IPS DF 4.7 (cell line): ENCODE measurements around the gene AKR1C2.
"Not testable (repeated sequence)": the region's sequence is repeated elsewhere in the genome, so short reads cannot be mapped to it uniquely, and the experiment has no call there.

Experiments used
- DNase-seq: peaks from one replicate; pipeline ENCODE4 v3.0.0-alpha.2; 2013; ENCODE audit warnings: low spot score; ENCODE audit errors: extremely low read depth

The AKR1C2 gene

DNA sequence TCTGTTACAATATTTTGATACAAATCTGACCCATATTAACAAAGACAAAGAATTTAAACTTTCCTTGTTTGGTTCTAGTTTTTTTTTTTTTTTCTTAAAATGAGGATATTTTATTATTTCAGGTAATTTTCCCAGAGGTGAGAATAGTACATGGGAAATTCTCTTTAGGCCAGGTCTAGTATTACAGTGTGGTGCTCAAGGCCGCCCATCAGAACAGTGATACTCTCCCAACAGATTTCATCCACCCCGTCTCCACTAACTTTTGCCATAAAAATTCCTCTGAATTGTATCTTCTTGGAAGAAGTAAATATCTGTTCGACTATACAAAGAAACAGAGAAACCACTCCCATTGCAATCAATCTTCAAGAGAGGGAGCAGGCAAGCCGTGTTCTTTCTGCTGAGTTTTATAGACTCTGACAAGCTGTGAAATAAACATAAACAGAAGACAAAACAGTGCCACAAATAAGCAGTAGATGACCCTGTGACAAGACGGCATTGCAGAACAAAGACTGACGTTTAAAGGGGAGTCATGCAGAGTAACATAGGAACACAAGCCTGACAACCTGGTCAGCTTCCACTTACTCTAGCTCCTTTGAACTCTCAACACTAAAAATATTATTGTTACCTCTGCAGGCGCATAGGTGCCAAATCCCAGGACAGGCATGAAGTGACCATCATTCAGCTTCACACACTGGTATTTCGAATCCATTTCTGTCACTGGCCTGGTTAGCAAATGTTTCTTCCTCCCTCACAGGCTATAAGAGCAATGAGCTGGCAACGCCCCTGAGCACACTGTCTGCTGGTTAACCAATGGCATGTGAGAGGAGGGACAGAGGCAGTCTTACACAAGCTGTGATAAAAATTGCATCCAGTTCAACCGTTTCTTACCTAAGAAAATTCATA, at the start of gene AKR1C2:
AKR1C2 (minus strand) TSS at position 731 of the 903 bp plus-strand sequence; CDS start at position 709, 22 bp downstream.
- not testable (repeated sequence) for DNase-seq

DNA sequence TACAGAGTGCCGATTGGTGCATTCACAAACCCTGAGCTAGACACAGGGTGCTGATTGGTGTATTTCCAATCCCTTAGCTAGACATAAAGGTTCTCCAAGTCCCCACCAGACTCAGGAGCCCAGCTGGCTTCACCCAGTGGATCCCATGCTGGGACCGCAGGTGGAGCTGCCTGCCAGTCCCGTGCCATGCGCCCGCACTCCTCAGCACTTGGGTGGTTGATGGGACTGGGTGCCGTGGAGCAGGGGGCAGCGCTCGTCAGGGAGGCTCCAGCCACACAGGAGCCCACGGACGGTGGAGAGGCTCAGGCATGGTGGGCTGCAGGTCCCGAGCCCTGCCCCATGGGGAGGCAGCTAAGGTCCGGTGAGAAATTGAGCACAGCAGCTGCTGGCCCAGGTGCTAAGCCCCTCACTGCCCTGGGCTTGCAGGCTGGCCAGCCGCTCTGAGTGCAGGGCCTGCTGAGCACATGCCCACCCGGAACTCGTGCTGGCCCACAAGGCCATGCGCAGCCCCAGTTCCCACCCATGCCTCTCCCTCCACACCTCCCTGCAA, 49.4 kb upstream of the AKR1C2 start:
- not testable (repeated sequence) for DNase-seq

DNA sequence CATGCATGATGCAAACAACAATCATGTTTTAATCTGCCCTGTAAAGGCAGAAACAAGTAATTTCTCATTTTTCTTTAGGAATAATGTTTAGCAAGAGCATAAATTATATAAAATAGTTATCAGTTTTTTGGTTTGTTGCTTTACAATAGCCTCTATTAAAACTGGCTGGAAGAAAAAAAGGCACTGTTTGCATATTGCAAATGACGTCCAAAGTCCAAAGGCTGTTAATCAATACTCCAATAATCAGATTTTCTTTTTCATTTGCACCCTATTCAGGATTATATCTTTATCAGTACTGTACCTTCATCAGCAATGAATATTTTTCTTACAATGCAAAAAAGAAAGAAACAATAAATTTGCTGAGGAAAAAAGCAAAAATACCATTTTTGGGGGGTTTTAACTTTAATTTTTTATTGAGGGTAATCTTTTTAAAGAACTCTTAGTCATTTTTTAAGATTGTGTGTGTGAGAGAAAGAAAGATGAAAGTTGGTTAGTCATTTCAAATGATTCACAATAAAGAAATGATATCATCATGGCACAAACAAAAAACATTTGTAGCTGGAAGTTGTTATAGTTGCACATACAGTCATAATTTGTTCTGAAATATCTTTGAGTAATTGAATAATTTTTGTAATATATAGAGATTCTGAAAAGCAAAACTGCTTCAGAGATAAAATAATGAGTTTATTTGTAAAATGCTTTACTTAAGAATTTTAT, 44.4 kb upstream of the AKR1C2 start:
- no peak for DNase-seq

DNA sequence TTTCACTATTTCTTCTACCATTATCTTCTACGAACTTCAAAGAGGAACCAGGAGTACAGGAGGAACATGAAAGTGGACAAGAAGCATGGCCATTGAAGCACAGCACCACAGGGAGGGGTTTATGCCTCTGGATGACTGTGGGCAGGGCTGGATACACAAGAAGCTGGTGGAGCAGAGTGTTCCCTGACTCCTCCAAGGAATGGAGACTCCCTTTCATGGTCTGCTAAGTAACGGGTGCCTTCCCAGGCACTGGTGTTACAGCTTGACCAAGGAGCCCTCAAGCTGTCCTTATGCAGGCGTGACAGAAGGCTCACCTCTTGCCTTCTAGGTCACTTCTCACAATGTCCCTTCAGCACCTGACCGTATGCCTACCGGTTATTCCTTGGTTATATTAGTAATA, 43.4 kb upstream of the AKR1C2 start:
- DNase-seq = not testable (repeated sequence)

DNA sequence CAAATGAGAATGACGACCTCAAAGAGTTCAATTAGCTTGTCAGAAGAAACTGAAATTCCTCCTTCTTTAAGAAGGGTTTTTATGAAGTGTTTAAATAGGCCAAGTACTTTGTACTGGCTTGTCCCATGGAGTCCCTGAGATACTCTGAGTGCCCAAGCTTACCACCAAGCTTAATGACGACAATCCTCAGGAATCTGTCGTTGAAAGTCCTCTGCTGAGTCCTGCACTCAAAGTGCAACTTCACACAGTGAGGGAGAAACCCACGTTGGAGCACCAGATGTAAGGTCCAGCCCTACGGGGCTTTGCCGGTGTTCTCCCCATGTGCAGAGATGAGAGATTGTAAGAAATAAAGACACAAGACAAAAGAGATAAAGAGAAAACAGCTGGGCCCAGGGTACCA, 42.8 kb upstream of the AKR1C2 start:
- no peak for DNase-seq

DNA sequence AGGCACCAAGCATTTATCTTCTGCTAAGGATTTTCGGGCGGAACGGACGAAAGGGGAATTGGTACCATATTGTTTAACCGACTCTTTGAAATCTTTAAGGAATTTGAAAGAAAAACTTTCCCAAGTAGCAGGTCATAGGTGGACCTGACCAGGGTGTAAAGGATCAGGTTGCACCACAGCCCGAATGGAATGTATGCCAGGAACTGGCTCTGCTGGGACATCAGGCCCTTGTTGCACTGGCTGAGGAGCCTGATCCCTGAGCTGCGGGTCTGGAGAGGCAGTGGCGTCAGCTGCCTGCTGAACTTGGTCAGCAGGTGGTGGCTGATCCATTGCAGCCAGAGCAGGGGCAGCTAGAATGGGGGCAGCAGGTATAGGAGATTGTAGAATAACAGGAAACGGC, 41.4 kb upstream of the AKR1C2 start:
- DNase-seq = no peak

DNA sequence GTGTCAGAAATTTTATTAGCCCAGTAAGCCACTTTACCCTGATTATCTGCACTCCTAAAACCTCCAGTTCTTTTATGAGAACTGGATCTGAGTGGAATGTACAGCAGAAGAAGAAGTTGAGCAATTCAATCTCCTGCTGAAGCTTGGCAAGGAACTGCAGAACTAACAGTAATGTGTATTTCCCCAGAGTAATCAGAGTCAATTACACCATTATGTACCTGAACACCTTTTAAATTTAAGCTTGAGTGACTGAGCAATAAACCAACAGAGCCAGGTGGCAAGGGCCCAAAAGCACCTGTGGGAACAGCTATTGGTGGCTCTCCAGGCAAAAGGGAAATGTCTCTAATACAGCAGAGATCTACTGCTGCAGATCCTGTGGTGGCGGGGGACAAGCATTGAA, 40.1 kb upstream of the AKR1C2 start:
- DNase-seq = no peak

DNA sequence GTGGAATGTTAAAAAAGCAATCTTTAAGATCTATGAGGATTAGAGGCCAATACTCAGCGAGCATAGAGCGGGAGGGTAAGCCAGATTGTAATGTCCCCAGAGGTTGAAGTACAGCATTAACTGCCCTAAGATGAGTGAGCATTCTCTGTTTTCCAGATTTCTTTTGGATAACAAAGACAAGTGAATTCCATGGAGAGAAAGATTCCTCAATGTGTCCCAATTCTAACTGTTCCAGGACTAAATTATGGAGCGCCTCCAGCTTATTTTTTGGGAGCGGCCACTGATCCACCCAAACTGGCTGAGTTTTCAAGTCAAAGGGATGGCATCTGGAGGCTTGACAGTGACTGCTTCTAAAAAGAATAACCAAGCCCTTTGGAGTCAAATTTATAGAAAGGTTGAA, 39.3 kb upstream of the AKR1C2 start:
- no peak for DNase-seq

DNA sequence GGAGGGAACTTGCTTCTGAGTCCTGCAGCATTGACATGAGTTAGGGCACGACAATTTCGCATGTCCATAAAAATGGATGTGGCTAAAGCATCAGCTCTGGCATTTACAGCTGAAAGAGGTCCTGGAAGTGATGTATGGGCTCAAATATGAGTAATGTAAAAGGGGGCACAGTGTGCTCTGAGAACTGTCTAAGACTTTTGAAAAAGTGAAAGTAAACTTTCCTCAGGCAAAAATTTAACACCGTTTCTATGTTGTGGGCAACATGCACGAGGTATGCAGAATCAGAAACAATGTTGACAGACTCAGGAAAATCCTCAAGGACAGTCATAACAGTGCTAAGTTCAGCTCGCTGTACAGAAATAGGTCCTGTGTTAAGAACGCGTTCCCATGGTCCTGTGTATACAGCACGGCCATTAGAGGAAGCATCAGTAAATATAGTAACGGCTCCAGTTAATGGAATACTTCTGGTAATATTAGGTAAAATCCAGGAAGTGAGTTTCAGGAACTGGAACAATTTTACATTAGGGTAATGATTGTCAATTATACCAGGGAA, 37.9 kb upstream of the AKR1C2 start:
- no peak for DNase-seq

DNA sequence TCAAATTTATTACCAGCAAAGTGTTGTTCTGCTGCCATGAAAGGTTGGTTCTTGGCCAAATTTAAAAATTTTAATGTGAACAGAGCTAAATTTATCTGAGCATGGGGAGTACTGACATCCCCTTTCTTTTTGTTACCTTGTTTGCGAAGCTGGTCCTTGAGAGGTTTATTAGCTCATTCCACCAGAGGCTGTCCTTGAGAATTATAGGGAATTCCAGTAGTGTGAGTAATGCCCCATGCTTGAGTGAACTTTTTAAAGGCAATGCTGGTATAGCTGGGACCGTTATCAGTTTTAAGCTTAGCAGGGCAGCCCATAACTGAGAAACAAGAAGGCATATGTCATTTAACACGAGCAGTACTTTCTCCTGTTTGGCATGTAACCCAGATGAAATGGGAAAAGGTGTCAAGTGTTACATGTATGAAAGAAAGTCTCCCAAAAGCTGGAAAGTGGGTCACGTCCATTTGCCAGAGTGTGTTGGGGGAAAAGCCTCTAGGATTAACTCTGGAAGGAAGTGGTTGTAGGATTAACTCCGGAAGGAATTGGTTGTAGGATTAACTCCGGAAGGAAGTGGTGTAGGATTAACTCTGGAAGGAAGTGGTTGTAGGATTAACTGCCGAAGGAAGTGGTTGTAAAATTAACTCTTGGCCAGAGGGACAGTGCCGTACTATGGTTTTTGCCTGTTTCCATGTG, 37.3 kb upstream of the AKR1C2 start:
- no peak for DNase-seq

DNA sequence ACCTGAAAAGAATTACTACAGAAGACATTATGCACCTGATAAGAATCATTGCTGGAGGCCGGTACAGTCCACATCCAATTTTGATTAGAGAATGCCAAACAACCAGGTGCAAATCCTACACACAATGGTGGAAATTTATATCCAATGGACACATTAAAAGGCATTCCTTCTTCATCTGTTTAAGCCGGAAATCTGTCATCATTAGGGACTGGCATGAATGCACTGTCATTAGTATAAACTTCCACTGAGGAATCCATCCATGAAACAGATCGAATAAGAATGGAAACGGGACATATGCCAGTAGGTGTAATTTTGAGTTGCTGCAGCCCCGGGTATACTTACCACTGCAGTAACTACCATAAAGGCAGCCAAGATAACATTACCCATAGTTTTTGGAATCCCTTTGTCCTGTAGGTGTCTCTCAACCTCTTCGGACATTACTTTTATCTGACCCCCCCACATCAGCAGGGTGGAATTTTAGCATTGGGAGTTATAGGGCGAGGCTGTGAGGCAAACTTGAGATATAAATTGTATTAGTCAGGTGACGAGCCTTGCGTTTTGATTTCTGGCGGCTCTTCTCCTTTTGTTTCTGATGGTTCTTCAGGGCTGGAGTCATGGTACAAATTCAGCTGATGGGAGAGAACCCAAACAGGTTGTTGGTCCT, 36.5 kb upstream of the AKR1C2 start:
- DNase-seq = no peak

DNA sequence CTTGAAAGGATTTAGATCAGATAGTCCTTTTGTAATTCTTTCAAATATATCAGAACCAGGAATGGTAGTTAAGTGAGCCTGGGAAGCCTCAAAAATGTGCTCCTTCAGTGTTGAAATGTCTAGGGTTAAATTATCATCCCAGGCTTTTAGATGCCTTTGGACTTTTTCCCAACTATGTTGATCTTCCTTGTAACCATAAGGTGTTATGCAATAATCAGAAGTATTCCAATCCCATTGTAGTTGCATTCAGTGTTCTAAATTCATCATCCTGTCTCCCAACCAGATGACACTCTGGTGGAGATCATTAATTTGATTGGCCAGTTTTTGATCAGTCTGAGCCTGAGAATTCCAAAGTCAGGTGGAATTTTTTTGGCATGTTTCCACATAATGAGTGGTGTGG, 35.1 kb upstream of the AKR1C2 start:
- DNase-seq = no peak

DNA sequence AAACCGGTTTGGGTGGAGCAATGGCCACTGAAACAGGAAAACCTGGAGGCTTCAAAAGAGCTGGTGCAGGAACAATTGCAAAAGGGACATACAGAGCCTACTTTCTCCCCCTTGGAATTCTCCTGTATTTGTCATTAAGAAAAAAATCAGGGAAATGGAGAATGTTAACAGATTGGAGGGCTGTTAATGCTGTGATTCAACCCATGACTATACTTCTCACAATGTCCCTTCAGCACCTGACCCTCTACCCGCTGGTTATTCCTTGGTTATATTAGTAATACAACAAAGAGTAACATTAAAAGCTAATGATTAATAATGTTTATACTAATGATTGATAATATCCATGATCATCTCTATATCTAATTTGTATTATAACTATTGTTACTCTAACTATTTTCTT, 34.4 kb upstream of the AKR1C2 start:
- no peak for DNase-seq

DNA sequence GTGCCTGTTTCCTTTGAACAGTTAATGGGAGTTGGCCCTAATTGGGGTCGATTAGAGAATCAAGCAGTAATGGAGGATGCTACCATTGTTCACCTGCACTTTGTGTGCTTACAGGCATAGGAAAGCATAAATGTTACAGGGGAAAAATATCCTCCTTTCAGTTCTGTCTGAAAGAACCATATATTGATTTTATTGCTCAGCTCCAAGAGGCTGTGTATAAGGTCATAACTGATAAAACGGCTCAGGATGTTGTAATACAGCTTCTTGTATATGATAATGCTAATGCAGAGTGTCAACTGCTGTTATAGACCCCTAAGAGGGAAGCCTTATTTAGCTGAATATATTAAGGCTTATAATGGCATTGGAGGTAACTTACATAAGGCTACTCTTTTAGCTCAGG, 32.9 kb upstream of the AKR1C2 start:
- no peak for DNase-seq

DNA sequence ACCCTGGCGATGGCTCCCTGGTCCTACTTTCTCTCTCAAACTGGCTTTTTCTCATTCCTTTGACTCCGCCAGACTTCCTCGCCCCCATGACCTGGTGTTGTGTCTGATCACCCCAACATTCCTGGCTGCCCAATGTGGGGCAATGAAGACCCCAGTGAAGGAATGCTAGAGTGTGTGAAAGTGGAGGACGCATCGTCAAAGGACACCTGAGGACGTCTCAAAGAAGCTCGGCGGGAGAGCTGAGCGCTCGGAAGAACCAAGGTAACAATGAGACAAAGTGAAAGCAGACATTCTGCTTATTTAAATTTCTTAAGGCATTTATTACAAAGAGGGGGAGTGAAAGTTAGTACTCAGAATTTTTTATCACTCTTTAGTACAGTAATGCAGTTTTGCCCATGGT, 31.7 kb upstream of the AKR1C2 start:
- no peak for DNase-seq

DNA sequence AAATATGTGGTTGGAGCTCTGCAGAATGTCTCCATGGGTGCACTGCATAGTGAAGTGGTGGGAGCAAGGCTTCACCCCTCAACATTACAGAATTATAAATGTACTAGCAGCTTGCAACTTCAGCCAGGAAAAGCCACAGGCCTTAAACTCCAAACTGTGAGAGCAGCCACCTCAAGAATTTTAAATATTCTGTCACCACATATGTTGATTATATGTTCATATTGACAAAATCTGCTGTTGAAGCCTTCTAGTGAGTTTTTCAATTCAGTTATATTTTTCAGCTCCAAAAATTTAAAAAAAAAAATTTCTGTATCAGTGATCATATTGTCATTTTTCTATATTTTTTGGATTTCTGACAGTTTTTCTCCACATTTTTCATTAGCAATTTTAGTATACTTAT, 30.9 kb upstream of the AKR1C2 start:
- DNase-seq = no peak

DNA sequence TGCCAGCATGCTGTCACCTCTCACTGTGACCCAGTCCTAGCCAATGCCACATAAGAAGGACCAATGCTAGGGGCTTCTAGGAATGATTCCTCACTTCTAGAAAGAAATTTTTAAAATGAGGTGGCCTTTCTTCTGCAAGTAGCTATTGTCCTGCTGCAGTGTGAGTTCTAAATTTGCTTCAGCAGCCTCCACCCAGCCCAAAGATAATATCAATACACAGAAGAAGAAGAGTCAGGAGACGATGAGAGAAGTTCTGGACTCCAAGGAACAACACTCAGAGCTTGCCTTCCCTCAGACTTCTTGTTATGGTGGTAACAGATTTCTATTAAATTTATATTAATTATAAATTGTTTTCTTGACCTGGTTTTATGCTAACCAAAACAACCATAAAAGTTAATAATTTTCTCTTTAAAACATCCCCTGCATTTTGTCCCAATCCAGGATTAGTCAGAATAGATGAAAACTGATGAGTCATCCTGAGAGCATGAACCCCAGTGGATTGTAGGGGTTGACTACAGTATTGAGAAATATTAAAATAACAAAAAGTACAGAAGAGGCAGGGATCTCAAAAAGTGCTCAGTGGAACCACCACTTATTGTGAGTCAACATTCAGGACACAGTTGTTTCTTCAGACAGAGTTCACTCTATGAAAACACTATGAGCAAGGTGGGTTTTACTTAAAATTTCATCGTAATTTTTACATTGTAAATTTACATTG, 29.6 kb upstream of the AKR1C2 start:
- no peak for DNase-seq

DNA sequence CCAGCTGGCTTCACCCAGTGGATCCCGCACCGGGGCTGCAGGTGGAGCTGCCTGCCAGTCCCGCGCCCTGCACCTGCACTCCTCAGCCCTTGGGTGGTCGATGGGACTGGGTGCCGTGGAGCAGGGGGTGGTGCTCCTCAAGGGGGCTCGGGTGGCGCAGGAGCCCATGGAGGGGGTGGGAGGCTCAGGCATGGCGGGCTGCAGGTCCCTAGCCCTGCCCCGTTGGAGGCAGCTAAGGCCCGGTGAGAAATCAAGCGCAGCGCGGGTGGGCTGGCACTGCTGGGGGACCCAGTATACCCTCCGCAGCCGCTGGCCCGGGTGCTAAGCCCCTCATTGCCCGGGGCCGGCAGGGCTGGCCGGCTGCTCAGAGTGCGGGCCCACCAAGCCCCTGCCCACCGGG, 28.8 kb upstream of the AKR1C2 start:
- DNase-seq = not testable (repeated sequence)

DNA sequence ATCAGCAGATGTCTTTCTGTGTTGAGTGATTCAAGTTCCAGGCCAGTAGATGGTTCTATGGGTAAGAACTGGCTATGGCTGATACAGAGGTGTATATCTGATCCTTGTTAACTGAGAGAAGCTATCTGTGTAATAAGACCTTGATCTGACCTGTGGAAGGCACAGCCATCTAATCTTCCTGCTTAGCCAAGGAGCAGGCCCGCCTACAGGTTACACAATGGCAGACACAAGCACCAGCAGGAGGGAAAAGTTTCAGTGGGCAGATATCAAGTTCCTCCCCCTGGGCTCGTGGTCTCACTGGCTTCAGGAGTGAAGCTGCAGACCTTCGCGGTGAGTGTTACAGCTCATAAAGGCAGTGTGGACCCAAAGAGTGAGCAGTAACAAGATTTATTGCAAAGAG, 27.9 kb upstream of the AKR1C2 start:
- not testable (repeated sequence) for DNase-seq

DNA sequence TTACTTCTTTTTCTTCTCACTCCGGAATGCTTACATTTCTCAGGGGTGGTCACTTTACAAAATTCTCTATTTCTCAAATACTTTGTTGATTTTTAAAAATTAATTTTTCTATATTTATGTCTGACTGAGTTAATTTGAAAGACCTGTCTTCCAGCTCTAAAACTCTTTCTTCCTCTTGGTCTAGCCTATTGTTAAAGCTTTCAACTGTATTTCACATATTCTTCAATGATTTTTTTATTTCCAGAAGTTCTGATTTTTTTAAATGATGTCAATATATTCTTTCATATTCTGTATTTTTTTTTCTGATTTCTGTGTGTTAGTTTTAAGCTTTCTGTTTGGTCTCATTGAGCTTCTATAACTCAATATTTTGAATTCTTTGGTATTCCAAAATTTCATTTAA, 27.3 kb upstream of the AKR1C2 start:
- no peak for DNase-seq
